WTC11 (cell line): ENCODE results near the gene MYRF. TPM values are rescaled to one million over a fixed set of nuclear protein-coding genes. Genes with fewer than 3 reads are reported as not detected.
A peak's percentile ranks its signal among the peaks of the same experiment; 100 is the strongest.

Experiments used
- ATAC-seq: fragments of 200-7000 bp; cut with Tn5 transposase; 2 replicates; pipeline ENCODE4 v1.10.0; 2021; ENCODE audit warnings: mild to moderate bottlenecking, moderate library complexity
- CTCF ChIA-PET: fragments of 300-600 bp; sonication (Branson Sonifier 250); formaldehyde crosslinking; loops from one replicate; lab custom pipeline; 2021; ENCODE audit warnings: antibody characterized with exemption; lab: Charles Lee
- POLR2A ChIA-PET: fragments of 350-600 bp; sonication (Branson Sonifier 250); formaldehyde crosslinking; loops from one replicate; lab custom pipeline; 2021; ENCODE audit warnings: antibody characterized with exemption; lab: Charles Lee
- DNase-seq: peaks from one replicate; pipeline ENCODE4 v3.0.0; 2021; ENCODE audit warnings: low spot score
- H3K27ac Mint-ChIP-seq: 2 replicates; pipeline ENCODE4 v1.8.0; 2021; ENCODE audit warnings: mixed read lengths
- H3K27me3 Mint-ChIP-seq: 2 replicates; pipeline ENCODE4 v1.8.0; 2021; ENCODE audit warnings: low read depth, mild to moderate bottlenecking, moderate library complexity, mixed read lengths
- H3K36me3 Mint-ChIP-seq: 2 replicates; pipeline ENCODE4 v1.8.0; 2021; ENCODE audit warnings: mixed read lengths
- H3K4me1 Mint-ChIP-seq: 2 replicates; pipeline ENCODE4 v1.8.0; 2022; ENCODE audit warnings: mixed read lengths
- H3K4me3 Mint-ChIP-seq: 2 replicates; pipeline ENCODE4 v1.8.0; 2021; ENCODE audit warnings: mild to moderate bottlenecking, moderate library complexity, mixed read lengths
- H3K9me3 Mint-ChIP-seq: 2 replicates; pipeline ENCODE4 v1.8.0; 2021; ENCODE audit warnings: mixed read lengths
- E2F1 ChIP-seq: sonication (generic); formaldehyde crosslinking; IDR thresholded peaks from 2 replicates; pipeline ENCODE4 v1.8.0; 2022; ENCODE audit warnings: mild to moderate bottlenecking, missing genetic modification reagents
- ERG ChIP-seq: fragments of 250-450 bp; sonication (Bioruptor Pico); IDR thresholded peaks from 2 replicates; pipeline ENCODE4 v1.8.0; 2021; ENCODE audit warnings: mild to moderate bottlenecking
- GTF2I ChIP-seq: fragments of 250-450 bp; sonication (Bioruptor Pico); conservative IDR thresholded peaks from 2 replicates; pipeline ENCODE4 v1.4.0; 2021; ENCODE audit warnings: mild to moderate bottlenecking
- JUN ChIP-seq: sonication (generic); formaldehyde crosslinking; IDR thresholded peaks from 2 replicates; pipeline ENCODE4 v1.8.0; 2023; ENCODE audit warnings: mild to moderate bottlenecking, missing genetic modification reagents
- MLX ChIP-seq: sonication (generic); formaldehyde crosslinking; IDR thresholded peaks from 2 replicates; pipeline ENCODE4 v1.8.1; 2023; ENCODE audit warnings: mild to moderate bottlenecking, missing genetic modification reagents, moderate library complexity
- NFATC4 ChIP-seq: fragments of 250-450 bp; sonication (Bioruptor Pico); IDR thresholded peaks from 2 replicates; pipeline ENCODE4 v1.9.0; 2021; ENCODE audit warnings: mild to moderate bottlenecking
- NFE2L1 ChIP-seq: sonication (generic); formaldehyde crosslinking; IDR thresholded peaks from 2 replicates; pipeline ENCODE4 v1.8.1; 2023; ENCODE audit warnings: missing genetic modification reagents
- NR3C1 ChIP-seq: sonication (generic); formaldehyde crosslinking; conservative IDR thresholded peaks from 2 replicates; pipeline ENCODE4 v1.8.1; 2023; ENCODE audit warnings: low read depth, mild to moderate bottlenecking, missing genetic modification reagents
- PREB ChIP-seq: sonication (generic); formaldehyde crosslinking; IDR thresholded peaks from 2 replicates; pipeline ENCODE4 v1.8.1; 2022; ENCODE audit warnings: mild to moderate bottlenecking, missing genetic modification reagents, moderate library complexity, borderline replicate concordance
- RELA ChIP-seq: sonication (generic); formaldehyde crosslinking; IDR thresholded peaks from 2 replicates; pipeline ENCODE4 v1.8.1; 2022; ENCODE audit warnings: missing genetic modification reagents, mild to moderate bottlenecking, borderline replicate concordance
- SMAD3 ChIP-seq: sonication (generic); formaldehyde crosslinking; IDR thresholded peaks from 2 replicates; pipeline ENCODE4 v1.8.0; 2022; ENCODE audit warnings: missing genetic modification reagents, mild to moderate bottlenecking, borderline replicate concordance
- SOX15 ChIP-seq: fragments of 250-450 bp; sonication (Bioruptor Pico); IDR thresholded peaks from 2 replicates; pipeline ENCODE4 v1.9.0; 2021; ENCODE audit warnings: mild to moderate bottlenecking
- ZBTB21 ChIP-seq: sonication (generic); formaldehyde crosslinking; IDR thresholded peaks from 2 replicates; pipeline ENCODE4 v1.8.1; 2023; ENCODE audit warnings: mild to moderate bottlenecking, missing genetic modification reagents, borderline replicate concordance
- ZNF317 ChIP-seq: sonication (generic); formaldehyde crosslinking; IDR thresholded peaks from 2 replicates; pipeline ENCODE4 v1.8.1; 2023; ENCODE audit warnings: low read depth, mild to moderate bottlenecking, moderate library complexity, missing genetic modification reagents, borderline replicate concordance
- total RNA-seq: library from RNA; stranded (reverse); gene quantifications from 3 replicates; pipeline ENCODE4 v1.2.3, GENCODE V29; 2021
- TF ChIP-seq, protein P1 (sequence below): sonication (generic); formaldehyde crosslinking; IDR thresholded peaks from 2 replicates; pipeline ENCODE4 v1.8.0; 2022; ENCODE audit warnings: missing genetic modification reagents
- TF ChIP-seq, protein P2 (sequence below): sonication (generic); formaldehyde crosslinking; IDR thresholded peaks from 2 replicates; pipeline ENCODE4 v1.8.1; 2023; ENCODE audit warnings: mild to moderate bottlenecking, missing genetic modification reagents

MYRF gene
- total RNA-seq, 1 experiment from 2014 or later: 5.9 TPM

- H3K4me1 Mint-ChIP-seq: peaks cover 1% of the 10 kb centered on the region
- H3K36me3 Mint-ChIP-seq: 0 out of 2 replicates have a peak, but pooled peaks cover 4% of the 10 kb centered on the region
- ChIA-PET POLR2A (no interaction called here), CTCF (interaction anchor here (0.6 to 2.8 kb wide), 13 partner anchors 9 to 90 kb away, joined by 3 to 21 read pairs (median 5); partner anchors contain the start of gene MYRF)
- ATAC-seq: no peak
- no peak for DNase-seq
- H3K27ac Mint-ChIP-seq: no peak overlapping the region
- peaks cover under 1% of the 10 kb centered on the region; the same call in 1 of the 2 replicates for H3K27me3 Mint-ChIP-seq
- H3K9me3 Mint-ChIP-seq: no peaks in the 10 kb centered on the region
- TF ChIP-seq NR3C1 (CRISPR knock-in tag): no peak
- TF ChIP-seq, protein P1, sequence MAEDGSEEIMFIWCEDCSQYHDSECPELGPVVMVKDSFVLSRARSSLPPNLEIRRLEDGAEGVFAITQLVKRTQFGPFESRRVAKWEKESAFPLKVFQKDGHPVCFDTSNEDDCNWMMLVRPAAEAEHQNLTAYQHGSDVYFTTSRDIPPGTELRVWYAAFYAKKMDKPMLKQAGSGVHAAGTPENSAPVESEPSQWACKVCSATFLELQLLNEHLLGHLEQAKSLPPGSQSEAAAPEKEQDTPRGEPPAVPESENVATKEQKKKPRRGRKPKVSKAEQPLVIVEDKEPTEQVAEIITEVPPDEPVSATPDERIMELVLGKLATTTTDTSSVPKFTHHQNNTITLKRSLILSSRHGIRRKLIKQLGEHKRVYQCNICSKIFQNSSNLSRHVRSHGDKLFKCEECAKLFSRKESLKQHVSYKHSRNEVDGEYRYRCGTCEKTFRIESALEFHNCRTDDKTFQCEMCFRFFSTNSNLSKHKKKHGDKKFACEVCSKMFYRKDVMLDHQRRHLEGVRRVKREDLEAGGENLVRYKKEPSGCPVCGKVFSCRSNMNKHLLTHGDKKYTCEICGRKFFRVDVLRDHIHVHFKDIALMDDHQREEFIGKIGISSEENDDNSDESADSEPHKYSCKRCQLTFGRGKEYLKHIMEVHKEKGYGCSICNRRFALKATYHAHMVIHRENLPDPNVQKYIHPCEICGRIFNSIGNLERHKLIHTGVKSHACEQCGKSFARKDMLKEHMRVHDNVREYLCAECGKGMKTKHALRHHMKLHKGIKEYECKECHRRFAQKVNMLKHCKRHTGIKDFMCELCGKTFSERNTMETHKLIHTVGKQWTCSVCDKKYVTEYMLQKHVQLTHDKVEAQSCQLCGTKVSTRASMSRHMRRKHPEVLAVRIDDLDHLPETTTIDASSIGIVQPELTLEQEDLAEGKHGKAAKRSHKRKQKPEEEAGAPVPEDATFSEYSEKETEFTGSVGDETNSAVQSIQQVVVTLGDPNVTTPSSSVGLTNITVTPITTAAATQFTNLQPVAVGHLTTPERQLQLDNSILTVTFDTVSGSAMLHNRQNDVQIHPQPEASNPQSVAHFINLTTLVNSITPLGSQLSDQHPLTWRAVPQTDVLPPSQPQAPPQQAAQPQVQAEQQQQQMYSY (CRISPR knock-in tag): 0 out of 2 replicates have a peak, but pooled peaks have one; percentile 15
- no peak overlapping the region for H3K4me3 Mint-ChIP-seq
Measured at GRCh38 chr11:61744181-61744580, 8.3 kb upstream of the MYRF start.

DNA sequence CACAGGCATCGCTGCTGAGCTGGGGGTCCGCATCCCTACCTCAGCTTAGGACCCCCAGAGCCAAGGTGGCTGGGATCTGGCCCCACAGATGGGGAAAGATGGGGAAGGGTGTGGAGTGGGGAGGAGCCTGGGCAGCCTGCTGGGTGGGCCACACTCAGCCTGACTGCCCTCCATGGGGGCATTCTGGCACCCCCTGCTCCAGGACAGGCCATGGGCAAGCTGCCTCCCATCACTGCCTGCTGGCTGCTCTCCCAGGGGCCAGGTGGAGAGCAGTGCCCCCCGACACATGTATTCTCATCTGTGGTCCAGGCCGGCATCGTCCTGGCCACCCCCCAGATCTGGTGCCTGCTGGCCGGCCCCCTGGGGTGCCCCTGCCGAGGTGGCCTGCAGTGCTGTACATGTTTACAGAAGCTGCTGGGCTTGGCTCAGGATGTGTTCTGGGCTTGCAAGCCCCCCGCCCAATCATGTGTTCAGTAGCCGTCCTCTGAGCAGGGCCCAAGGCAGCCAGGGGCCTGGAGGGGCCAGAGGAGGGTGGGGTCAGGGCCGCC lies 7.8 kb upstream of the MYRF start:
- no peak for DNase-seq
- 0 out of 2 replicates have a peak, but pooled peaks cover 4% of the 10 kb centered on the region for H3K36me3 Mint-ChIP-seq
- peaks cover 2% of the 10 kb centered on the region; the same call in 1 of the 2 replicates for H3K27me3 Mint-ChIP-seq
- no peak overlapping the region for H3K27ac Mint-ChIP-seq
- no peaks in the 10 kb centered on the region for H3K9me3 Mint-ChIP-seq
- no peak for TF ChIP-seq SMAD3 (CRISPR knock-in tag)
- no peak for TF ChIP-seq JUN (CRISPR knock-in tag)
- H3K4me3 Mint-ChIP-seq: no peak overlapping the region
- CTCF ChIA-PET: interaction anchor here (0.9 to 2.8 kb wide), 7 partner anchors 9 to 91 kb away, joined by 3 to 21 read pairs (median 5); partner anchors contain the start of gene MYRF
- POLR2A ChIA-PET: no interaction called here
- peaks cover 6% of the 10 kb centered on the region for H3K4me1 Mint-ChIP-seq
- no peak for ATAC-seq

DNA sequence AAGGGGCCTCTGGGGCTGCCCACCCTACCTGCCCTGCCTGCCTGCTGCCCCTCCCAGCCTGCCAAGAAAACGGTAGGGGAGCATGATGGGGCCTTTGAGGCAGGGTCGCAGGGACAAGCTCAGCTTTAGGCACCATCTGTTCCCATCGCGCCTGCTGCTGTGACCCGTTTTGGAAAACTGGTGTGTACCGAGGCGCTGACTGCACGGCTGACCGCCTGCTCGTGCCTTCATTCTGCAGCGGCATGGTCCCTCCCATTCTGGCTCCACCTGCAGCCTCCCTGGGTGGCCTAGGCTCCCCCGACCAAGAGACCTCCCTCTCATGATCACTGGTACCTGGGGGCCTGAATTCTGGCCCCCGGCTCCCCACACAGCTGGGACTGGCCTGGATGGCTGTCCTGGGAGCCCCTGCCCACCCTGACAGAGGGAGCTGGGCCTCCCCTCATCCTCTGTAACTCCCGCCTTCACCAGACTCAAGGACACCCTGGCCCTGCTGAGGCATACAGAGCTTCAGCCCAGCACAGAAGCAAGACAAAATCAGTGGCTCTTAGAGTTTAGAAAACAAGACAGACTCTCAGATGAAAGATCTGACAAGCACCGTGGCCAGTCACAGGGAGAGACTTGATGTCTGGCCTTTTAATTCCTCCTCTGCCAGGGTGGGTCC lies 6.5 kb upstream of the MYRF start:
- Mint-ChIP-seq H3K4me1 (peaks cover 10% of the 10 kb centered on the region), H3K27ac (no peak overlapping the region), H3K4me3 (no peak overlapping the region), H3K27me3 (peaks cover 8% of the 10 kb centered on the region), H3K9me3 (no peaks in the 10 kb centered on the region), H3K36me3 (0 out of 2 replicates have a peak, but pooled peaks cover 4% of the 10 kb centered on the region)
- no peak for DNase-seq
- POLR2A ChIA-PET: no interaction called here
- ATAC-seq: no peak
- CTCF ChIA-PET: interaction anchor here (0.6 to 6.4 kb wide), 2 partner anchors 44 to 74 kb away, joined by 3 to 175 read pairs; partner anchors contain the start of genes FEN1 and TMEM258
- TF ChIP-seq ERG (CRISPR knock-in tag): no peak
- no peak for TF ChIP-seq NFATC4 (CRISPR knock-in tag)
- TF ChIP-seq RELA (CRISPR knock-in tag): no peak
- no peak for TF ChIP-seq GTF2I (CRISPR knock-in tag)
- TF ChIP-seq PREB (CRISPR knock-in tag): no peak
- TF ChIP-seq, protein P2, sequence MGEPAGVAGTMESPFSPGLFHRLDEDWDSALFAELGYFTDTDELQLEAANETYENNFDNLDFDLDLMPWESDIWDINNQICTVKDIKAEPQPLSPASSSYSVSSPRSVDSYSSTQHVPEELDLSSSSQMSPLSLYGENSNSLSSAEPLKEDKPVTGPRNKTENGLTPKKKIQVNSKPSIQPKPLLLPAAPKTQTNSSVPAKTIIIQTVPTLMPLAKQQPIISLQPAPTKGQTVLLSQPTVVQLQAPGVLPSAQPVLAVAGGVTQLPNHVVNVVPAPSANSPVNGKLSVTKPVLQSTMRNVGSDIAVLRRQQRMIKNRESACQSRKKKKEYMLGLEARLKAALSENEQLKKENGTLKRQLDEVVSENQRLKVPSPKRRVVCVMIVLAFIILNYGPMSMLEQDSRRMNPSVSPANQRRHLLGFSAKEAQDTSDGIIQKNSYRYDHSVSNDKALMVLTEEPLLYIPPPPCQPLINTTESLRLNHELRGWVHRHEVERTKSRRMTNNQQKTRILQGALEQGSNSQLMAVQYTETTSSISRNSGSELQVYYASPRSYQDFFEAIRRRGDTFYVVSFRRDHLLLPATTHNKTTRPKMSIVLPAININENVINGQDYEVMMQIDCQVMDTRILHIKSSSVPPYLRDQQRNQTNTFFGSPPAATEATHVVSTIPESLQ (CRISPR knock-in tag): no peak
- TF ChIP-seq NFE2L1 (CRISPR knock-in tag): no peak
- TF ChIP-seq ZBTB21 (CRISPR knock-in tag): no peak
- no peak for TF ChIP-seq E2F1 (CRISPR knock-in tag)
- no peak for TF ChIP-seq ZNF317
- TF ChIP-seq SOX15: no peak
- TF ChIP-seq MLX (CRISPR knock-in tag): no peak
